ENCODE results near the gene DEK.
"Not testable (repeated sequence)": the region's sequence is repeated elsewhere in the genome, so short reads cannot be mapped to it uniquely, and the experiment has no call there.

Gene DEK

GRCh38 chr6:18187701-18188100 is 76.6 kb downstream of the DEK start:
- no peak for DNase-seq

- DNase-seq, result no peak
These were observed 77.6 kb downstream of the DEK start for GRCh38 chr6:18186540-18187250.

GRCh38 chr6:18186033-18186432 is 78.3 kb downstream of the DEK start:
- no peak for DNase-seq

- no peak for DNase-seq
These were observed 78.7 kb downstream of the DEK start for GRCh38 chr6:18185624-18186023.

- DNase-seq, result no peak
These were observed 80.6 kb downstream of the DEK start for GRCh38 chr6:18183766-18184165.

- no peak for DNase-seq
These were observed 81.8 kb downstream of the DEK start for GRCh38 chr6:18182568-18182967.

- DNase-seq, result no peak
These were observed 84.5 kb downstream of the DEK start for GRCh38 chr6:18179770-18180356.

GRCh38 chr6:18178960-18179615 is 85.2 kb downstream of the DEK start:
- DNase-seq, result no peak

GRCh38 chr6:18177286-18177965 is 86.9 kb downstream of the DEK start:
- DNase-seq, result no peak

GRCh38 chr6:18176198-18176597 is 88.1 kb downstream of the DEK start:
- not testable (repeated sequence) for DNase-seq
